CD4-positive, alpha-beta T cell (primary cell): Measurements from ENCODE around the gene LEF1. TPM values are rescaled to one million over a fixed set of nuclear protein-coding genes. Genes with fewer than 3 reads are reported as not detected.

ENCODE experiments used
- ATAC-seq: fragments of 200-7000 bp; cut with Tn5 transposase; one replicate; pipeline ENCODE4 v1.10.0; 2022; ENCODE audit warnings: mild to moderate bottlenecking; ENCODE audit not compliant: poor library complexity
- CTCF ChIA-PET: fragments of 350-600 bp; sonication (Branson Sonifier 250); formaldehyde crosslinking; loops from one replicate; lab custom pipeline; 2021; ENCODE audit warnings: antibody characterized with exemption, inconsistent platforms; lab: Charles Lee
- POLR2A ChIA-PET: fragments of 350-600 bp; sonication (Branson Sonifier 250); formaldehyde crosslinking; loops from one replicate; lab custom pipeline; 2021; ENCODE audit warnings: antibody characterized with exemption, inconsistent platforms; lab: Charles Lee
- DNase-seq, 14 experiments: peaks; one replicate each; pipeline ENCODE4 v3.0.0-alpha.2; 2013 to 2020; ENCODE audit warnings: mixed read lengths in 2 of 14
- H3K27ac ChIP-seq, 2 donors: one replicate each; pipeline versions ENCODE4 v1.5.1 to v1.7.0; 2013; ENCODE audit warnings: low read length in 2 of 2, low read depth in 1 of 2, mild to moderate bottlenecking in 1 of 2
- H3K27me3 ChIP-seq, 2 experiments: 1 replicate in 1 of 2; 2 replicates in 1 of 2; pipeline versions ENCODE4 v1.6.1 to v1.7.0; 2013; ENCODE audit warnings: low read length in 2 of 2, control low read depth in 1 of 2, mild to moderate bottlenecking in 1 of 2, moderate library complexity in 1 of 2; ENCODE audit not compliant: insufficient read depth in 2 of 2, control insufficient read depth in 1 of 2
- H3K36me3 ChIP-seq: one replicate; pipeline ENCODE4 v1.6.1; 2013; ENCODE audit warnings: low read length, control low read depth; ENCODE audit not compliant: insufficient read depth
- H3K4me1 ChIP-seq: one replicate; pipeline ENCODE4 v1.6.1; 2013; ENCODE audit warnings: low read length, control low read depth; ENCODE audit not compliant: insufficient read depth
- H3K4me3 ChIP-seq: one replicate; pipeline ENCODE4 v1.5.1; 2013; ENCODE audit warnings: mild to moderate bottlenecking, low read length, moderate library complexity
- H3K9me3 ChIP-seq, 2 experiments: 1 replicate in 1 of 2; 2 replicates in 1 of 2; pipeline versions ENCODE4 v1.6.1 to v1.7.0; 2013; ENCODE audit warnings: low read length in 2 of 2, mild to moderate bottlenecking in 2 of 2, control low read depth in 1 of 2, moderate library complexity in 1 of 2; ENCODE audit not compliant: control insufficient read depth in 1 of 2, insufficient read depth in 1 of 2
- H3K27ac Mint-ChIP-seq: one replicate; pipeline ENCODE4 v1.8.0; 2020; ENCODE audit warnings: mixed read lengths
- H3K27me3 Mint-ChIP-seq: one replicate; pipeline ENCODE4 v1.8.0; 2021; ENCODE audit warnings: mixed read lengths
- H3K36me3 Mint-ChIP-seq: one replicate; pipeline ENCODE4 v1.8.0; 2021; ENCODE audit warnings: low read depth, mixed read lengths
- H3K4me1 Mint-ChIP-seq: one replicate; pipeline ENCODE4 v1.8.0; 2021; ENCODE audit warnings: low read depth, mixed read lengths
- H3K4me3 Mint-ChIP-seq: one replicate; pipeline ENCODE4 v1.8.0; 2020; ENCODE audit warnings: mild to moderate bottlenecking, mixed read lengths
- H3K9me3 Mint-ChIP-seq: one replicate; pipeline ENCODE4 v1.8.0; 2020; ENCODE audit warnings: mixed read lengths
- intact Hi-C, 2 experiments: fragments of 100-400 bp; cut with DNase I in 1 of 2; cut with micrococcal nuclease in 1 of 2; formaldehyde crosslinking; loops; one replicate each; pipeline versions ENCODE4 v1.15.1 to v1.9.0; 2023 to 2025; cut with DNase I, micrococcal nuclease
- total RNA-seq, 174 experiments: library from RNA in 2 of 174; stranded (reverse) in 2 of 174; gene quantifications; one replicate each; pipeline ENCODE4 v1.2.3 and lab custom pipeline; 2021 to 2026
- TF ChIP-seq, protein P1 (sequence below): fragments of 200-600 bp; IDR thresholded peaks from one replicate; pipeline ENCODE4 v1.8.0; 2022; ENCODE audit warnings: antibody characterized with exemption, mild to moderate bottlenecking

Gene LEF1
- total RNA-seq, 2 experiments from 2014 or later = 409 to 438 TPM

DNA sequence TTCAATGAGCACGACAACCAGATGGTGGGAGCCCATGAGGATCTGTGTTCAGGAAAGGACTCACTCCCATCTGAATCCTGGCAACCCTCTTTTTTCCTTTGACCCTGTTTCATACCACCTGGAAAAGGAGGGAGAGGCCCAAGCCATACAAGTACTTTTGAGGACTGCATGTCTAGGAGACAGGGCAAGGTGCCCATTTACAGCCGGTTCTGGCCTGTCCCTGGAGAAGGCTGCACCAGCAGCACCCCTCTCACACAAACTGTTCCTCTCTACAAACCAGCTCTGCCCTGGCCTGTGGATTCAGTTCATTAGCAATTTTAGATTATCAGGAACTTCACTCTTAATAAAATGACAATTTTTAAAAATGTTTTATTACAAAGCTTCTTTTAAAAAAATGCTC, 121.5 kb downstream of the LEF1 start:
- H3K9me3 ChIP-seq = no peaks in the 10 kb centered on the region
- no peak overlapping the region for H3K4me3 ChIP-seq
- ATAC-seq (no peak), DNase-seq (no peak)
- no peaks in the 10 kb centered on the region for H3K27me3 ChIP-seq
- H3K36me3 ChIP-seq = peaks cover 50% of the 10 kb centered on the region
- Mint-ChIP-seq H3K27me3 (no peaks in the 10 kb centered on the region), H3K4me1 (peaks cover 84% of the 10 kb centered on the region), H3K4me3 (no peak overlapping the region), H3K27ac (peak overlapping the region; percentile 93), H3K36me3 (peaks cover 71% of the 10 kb centered on the region), H3K9me3 (no peaks in the 10 kb centered on the region)
- peak overlapping the region in 1 of 2 donors; percentile 16 for H3K27ac ChIP-seq
- TF ChIP-seq, protein P1, sequence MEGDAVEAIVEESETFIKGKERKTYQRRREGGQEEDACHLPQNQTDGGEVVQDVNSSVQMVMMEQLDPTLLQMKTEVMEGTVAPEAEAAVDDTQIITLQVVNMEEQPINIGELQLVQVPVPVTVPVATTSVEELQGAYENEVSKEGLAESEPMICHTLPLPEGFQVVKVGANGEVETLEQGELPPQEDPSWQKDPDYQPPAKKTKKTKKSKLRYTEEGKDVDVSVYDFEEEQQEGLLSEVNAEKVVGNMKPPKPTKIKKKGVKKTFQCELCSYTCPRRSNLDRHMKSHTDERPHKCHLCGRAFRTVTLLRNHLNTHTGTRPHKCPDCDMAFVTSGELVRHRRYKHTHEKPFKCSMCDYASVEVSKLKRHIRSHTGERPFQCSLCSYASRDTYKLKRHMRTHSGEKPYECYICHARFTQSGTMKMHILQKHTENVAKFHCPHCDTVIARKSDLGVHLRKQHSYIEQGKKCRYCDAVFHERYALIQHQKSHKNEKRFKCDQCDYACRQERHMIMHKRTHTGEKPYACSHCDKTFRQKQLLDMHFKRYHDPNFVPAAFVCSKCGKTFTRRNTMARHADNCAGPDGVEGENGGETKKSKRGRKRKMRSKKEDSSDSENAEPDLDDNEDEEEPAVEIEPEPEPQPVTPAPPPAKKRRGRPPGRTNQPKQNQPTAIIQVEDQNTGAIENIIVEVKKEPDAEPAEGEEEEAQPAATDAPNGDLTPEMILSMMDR = no peak
- CTCF ChIA-PET = interaction anchor here (0.5 to 2.0 kb wide), 3 partner anchors 17 to 525 kb away, joined by 3 to 7 read pairs (median 6); no protein-coding TSS in a partner anchor
- H3K4me1 ChIP-seq = peaks cover 47% of the 10 kb centered on the region
- intact Hi-C loops = no loop called here
- POLR2A ChIA-PET = interaction anchor here (1.6 to 4.4 kb wide), 4 partner anchors 12 to 84 kb away, joined by 4 to 27 read pairs (median 17); no protein-coding TSS in a partner anchor

DNA sequence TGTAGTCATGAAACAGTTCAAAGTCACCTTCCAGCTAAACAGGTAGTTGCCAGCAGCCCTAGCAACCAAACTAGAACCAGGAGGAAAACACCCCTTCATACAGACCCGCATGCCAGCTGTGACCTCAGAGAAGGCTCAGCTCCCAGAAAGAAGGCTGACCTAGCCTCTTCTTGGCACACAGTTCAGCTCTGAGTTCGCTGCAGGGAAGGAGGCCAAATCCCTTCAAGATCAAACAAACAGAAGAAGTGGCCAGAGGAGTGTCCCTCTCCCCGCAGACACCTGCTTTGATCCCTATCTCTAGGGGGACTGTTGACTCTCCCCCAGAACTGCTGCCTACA, 123.1 kb downstream of the LEF1 start:
- Histone ChIP-seq H3K27ac (peak overlapping the region; percentile 14 to 49), H3K27me3 (no peaks in the 10 kb centered on the region), H3K36me3 (peaks cover 36% of the 10 kb centered on the region), H3K4me1 (peaks cover 31% of the 10 kb centered on the region), H3K9me3 (no peaks in the 10 kb centered on the region), H3K4me3 (no peak overlapping the region)
- peaks cover 56% of the 10 kb centered on the region for H3K36me3 Mint-ChIP-seq
- CTCF ChIA-PET = interaction anchor here (0.9 to 2.0 kb wide), 4 partner anchors 14 to 526 kb away, joined by 3 to 7 read pairs (median 4); no protein-coding TSS in a partner anchor
- POLR2A ChIA-PET = interaction anchor here (0.7 to 4.4 kb wide), 8 partner anchors 8 to 76 kb away, joined by 3 to 27 read pairs (median 6); no protein-coding TSS in a partner anchor
- H3K27ac Mint-ChIP-seq = peak overlapping the region; percentile 93
- no peak overlapping the region for H3K4me3 Mint-ChIP-seq
- peaks cover 69% of the 10 kb centered on the region for H3K4me1 Mint-ChIP-seq
- ATAC-seq = peak; percentile 21
- TF ChIP-seq, protein P1 = no peak
- H3K27me3 Mint-ChIP-seq = no peaks in the 10 kb centered on the region
- intact Hi-C loops = no loop called here
- peak in 2 of 14 experiments; percentile 40 to 41 for DNase-seq
- no peaks in the 10 kb centered on the region for H3K9me3 Mint-ChIP-seq

- H3K4me3 Mint-ChIP-seq = no peak overlapping the region
- peak overlapping the region in 1 of 2 donors; percentile 49 for H3K27ac ChIP-seq
- intact Hi-C loops = no loop called here
- H3K4me1 ChIP-seq = peaks cover 26% of the 10 kb centered on the region
- H3K36me3 Mint-ChIP-seq = peaks cover 50% of the 10 kb centered on the region
- no peak for ATAC-seq
- peaks cover 63% of the 10 kb centered on the region for H3K4me1 Mint-ChIP-seq
- no peak for DNase-seq
- TF ChIP-seq, protein P1 = no peak
- H3K36me3 ChIP-seq = peaks cover 36% of the 10 kb centered on the region
- H3K9me3 ChIP-seq = no peaks in the 10 kb centered on the region
- H3K27me3 ChIP-seq = no peaks in the 10 kb centered on the region
- no peaks in the 10 kb centered on the region for H3K9me3 Mint-ChIP-seq
- CTCF ChIA-PET = interaction anchor here (0.9 to 2.0 kb wide), 4 partner anchors 13 to 110 kb away, joined by 3 to 7 read pairs (median 4); no protein-coding TSS in a partner anchor
- POLR2A ChIA-PET = interaction anchor here (0.7 to 4.4 kb wide), 8 partner anchors 9 to 77 kb away, joined by 3 to 27 read pairs (median 6); no protein-coding TSS in a partner anchor
- H3K27ac Mint-ChIP-seq = peak overlapping the region; percentile 93
- no peak overlapping the region for H3K4me3 ChIP-seq
- H3K27me3 Mint-ChIP-seq = no peaks in the 10 kb centered on the region
Observed at GRCh38 chr4:108044951-108045686, 123.6 kb downstream of the LEF1 start.
